Measurements from ENCODE around the gene ODC1. TPM values are rescaled to one million over a fixed set of nuclear protein-coding genes. Genes with fewer than 3 reads are reported as not detected.
"Not testable (repeated sequence)": the region's sequence is repeated elsewhere in the genome, so short reads cannot be mapped to it uniquely, and the experiment has no call there.

Gene ODC1
- total RNA-seq, 4 donors from 2014 or later: 16.5 to 76.6 (median 40.8) TPM

DNA sequence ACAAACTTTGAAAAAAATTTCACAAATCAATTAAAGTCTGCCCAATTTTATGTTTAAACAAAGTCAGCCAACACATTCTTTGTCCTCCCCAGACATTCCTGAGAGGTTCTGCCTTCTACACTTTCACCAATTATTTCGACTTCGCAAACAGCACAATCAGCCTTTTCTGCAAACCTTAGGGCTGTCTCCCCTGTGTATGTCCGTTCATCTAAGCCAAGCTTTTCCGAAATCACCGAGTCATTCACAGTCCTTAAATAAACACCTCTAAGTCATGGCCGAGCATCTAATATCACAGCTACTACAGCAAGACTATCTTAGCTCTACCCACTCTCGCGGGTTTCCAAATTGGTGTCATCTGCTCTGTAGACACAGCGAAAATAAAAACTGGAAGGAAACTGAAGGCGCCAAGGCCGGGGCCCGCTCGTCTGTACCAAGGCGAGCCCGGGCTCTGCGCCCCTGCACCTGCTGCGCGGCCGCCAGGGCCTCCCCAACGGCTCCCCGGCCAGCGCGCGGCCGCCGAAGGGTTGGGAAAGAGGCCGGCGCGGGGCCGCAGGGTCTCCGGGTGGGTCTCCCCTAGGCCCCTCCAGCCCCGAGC is 730 bp downstream of the ODC1 start:
- TF ChIP-seq, protein P1, sequence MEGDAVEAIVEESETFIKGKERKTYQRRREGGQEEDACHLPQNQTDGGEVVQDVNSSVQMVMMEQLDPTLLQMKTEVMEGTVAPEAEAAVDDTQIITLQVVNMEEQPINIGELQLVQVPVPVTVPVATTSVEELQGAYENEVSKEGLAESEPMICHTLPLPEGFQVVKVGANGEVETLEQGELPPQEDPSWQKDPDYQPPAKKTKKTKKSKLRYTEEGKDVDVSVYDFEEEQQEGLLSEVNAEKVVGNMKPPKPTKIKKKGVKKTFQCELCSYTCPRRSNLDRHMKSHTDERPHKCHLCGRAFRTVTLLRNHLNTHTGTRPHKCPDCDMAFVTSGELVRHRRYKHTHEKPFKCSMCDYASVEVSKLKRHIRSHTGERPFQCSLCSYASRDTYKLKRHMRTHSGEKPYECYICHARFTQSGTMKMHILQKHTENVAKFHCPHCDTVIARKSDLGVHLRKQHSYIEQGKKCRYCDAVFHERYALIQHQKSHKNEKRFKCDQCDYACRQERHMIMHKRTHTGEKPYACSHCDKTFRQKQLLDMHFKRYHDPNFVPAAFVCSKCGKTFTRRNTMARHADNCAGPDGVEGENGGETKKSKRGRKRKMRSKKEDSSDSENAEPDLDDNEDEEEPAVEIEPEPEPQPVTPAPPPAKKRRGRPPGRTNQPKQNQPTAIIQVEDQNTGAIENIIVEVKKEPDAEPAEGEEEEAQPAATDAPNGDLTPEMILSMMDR (IDR thresholded peaks at IDR 0.05): no peak
- TF ChIP-seq EP300 (IDR thresholded peaks at IDR 0.05) (no peak), POLR2A (IDR thresholded peaks at IDR 0.05) (no peak), POLR2AphosphoS5 (IDR thresholded peaks at IDR 0.05) (no peak)
- Histone ChIP-seq H3K27me3 (no peaks in the 10 kb centered on the region), H3K4me3 (peak overlapping the region; percentile 59), H3K4me1 (peaks cover 31% of the 10 kb centered on the region), H3K9me3 (no peaks in the 10 kb centered on the region), H3K36me3 (peaks cover 21% of the 10 kb centered on the region), H3K27ac (peak overlapping the region; percentile 87)
- WGBS: 22% methylated on average over 30 of the region's 32 CpGs
- peak in 1 of 2 donors; percentile 61 for DNase-seq (ENCODE audit: low spot score in 2 of 2)

DNA sequence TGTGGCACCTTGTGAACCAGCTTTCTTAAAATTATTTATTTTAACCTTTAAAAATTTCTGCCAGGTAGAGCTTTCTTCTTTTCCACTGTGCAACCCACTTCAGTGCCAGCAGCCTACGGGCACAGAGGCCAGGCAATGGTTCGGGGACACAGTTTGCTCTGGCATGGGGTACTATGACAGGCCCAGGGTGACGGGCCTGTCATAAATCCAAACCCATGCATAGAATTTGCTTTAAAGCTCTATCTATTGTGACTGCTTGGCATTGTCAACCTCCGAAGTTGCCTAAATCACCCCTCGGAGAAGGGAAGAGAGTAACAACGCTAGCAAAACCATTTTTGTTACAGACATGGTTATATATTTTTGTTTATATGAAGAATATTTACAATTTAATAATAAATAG is 1.5 kb downstream of the ODC1 start:
- H3K27me3 ChIP-seq: no peaks in the 10 kb centered on the region
- no peak for TF ChIP-seq POLR2AphosphoS5 (IDR thresholded peaks at IDR 0.05)
- no peak for TF ChIP-seq POLR2A (IDR thresholded peaks at IDR 0.05)
- TF ChIP-seq, protein P1 (IDR thresholded peaks at IDR 0.05): no peak
- 91% methylated on average over 6 of the region's 6 CpGs for WGBS
- DNase-seq (ENCODE audit: low spot score in 2 of 2): no peak
- H3K9me3 ChIP-seq: no peaks in the 10 kb centered on the region
- H3K27ac ChIP-seq: no peak overlapping the region
- peaks cover 25% of the 10 kb centered on the region for H3K4me1 ChIP-seq
- peaks cover 29% of the 10 kb centered on the region for H3K36me3 ChIP-seq
- H3K4me3 ChIP-seq: no peak overlapping the region

DNA sequence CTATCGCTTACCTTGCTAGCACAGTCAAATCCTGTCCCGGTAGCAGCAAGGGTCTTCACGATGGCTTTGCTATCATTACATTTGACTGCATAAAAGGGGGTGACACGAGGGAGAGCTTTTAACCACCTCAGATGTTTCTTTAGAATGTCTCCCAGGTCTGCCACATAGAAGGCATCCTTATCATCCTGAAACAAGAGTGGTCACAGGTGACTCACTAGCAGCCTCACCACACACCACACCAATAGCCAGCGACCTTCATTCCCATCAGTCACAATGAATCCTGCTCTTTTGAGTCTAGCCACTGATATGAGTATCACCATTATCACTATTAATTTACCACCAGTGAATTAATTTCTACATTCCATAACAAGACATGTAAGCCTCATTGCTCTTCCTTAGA is 3.7 kb downstream of the ODC1 start:
- Histone ChIP-seq H3K27ac (no peak overlapping the region), H3K9me3 (no peaks in the 10 kb centered on the region), H3K4me3 (no peak overlapping the region), H3K4me1 (peaks cover 23% of the 10 kb centered on the region), H3K36me3 (peaks cover 47% of the 10 kb centered on the region), H3K27me3 (no peaks in the 10 kb centered on the region)
- DNase-seq (ENCODE audit: low spot score in 2 of 2): no peak
- 93% methylated on average over 5 of the region's 5 CpGs for WGBS
- no peak for TF ChIP-seq POLR2AphosphoS5 (IDR thresholded peaks at IDR 0.05)
- TF ChIP-seq EP300 (IDR thresholded peaks at IDR 0.05): no peak
- TF ChIP-seq POLR2A (IDR thresholded peaks at IDR 0.05): no peak
- TF ChIP-seq, protein P1 (IDR thresholded peaks at IDR 0.05): no peak

DNA sequence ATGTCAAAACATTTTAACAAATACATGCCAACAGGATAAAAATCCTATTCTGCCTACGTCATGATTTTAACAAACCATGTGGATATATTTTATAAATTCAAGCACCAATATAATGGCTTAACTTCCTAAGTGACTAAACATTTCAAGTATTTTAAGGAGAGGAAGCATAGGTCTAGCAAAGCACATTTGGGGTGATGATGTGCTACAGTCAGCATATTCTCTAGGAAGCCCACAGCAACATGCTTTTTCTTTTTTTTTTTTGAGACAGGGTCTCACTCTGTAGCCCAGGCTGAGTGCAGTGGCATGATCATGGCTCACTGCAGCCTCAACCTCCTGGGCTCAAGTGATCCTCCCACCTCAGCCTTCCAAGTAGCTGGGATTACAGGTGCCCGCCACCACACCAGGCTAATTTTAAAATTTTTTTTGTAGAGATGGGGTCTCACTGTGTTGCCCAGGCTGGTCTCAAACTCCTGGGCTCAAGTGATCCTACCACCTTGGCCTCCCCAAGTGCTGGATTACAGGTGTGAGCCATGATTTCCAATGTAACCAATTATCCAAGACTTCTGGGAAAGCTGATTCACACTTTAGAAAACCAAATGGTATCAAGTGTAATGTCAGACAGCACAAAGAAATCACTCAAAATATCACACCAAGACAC is 5.5 kb downstream of the ODC1 start:
- H3K27me3 ChIP-seq; H3K27ac ChIP-seq; H3K9me3 ChIP-seq; H3K4me3 ChIP-seq; DNase-seq (ENCODE audit: low spot score in 2 of 2): not testable (repeated sequence)
- Histone ChIP-seq H3K36me3 (peaks cover 47% of the 10 kb centered on the region), H3K4me1 (peaks cover 10% of the 10 kb centered on the region)
- 85% methylated on average over 2 of the region's 2 CpGs for WGBS

DNA sequence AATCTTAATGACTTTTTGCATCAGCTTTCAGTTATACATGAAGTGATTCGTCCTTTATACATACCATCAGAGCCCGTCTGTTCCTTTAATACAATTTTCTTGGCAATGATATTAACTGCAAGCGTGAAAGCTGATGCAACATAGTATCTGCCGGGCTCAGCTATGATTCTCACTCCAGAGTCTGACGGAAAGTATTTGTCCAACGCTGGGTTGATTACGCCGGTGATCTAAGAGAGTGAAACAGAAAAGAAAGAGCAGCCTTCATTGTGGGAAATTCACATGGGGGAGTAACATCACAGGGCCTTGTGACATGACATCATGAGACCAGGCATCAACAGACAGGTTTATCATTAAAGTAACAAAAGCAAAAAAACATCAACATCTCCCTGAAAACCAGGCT is 6.2 kb downstream of the ODC1 start:
- Histone ChIP-seq H3K9me3 (no peaks in the 10 kb centered on the region), H3K36me3 (peaks cover 47% of the 10 kb centered on the region), H3K4me3 (no peak overlapping the region), H3K27me3 (no peaks in the 10 kb centered on the region), H3K4me1 (peaks cover 4% of the 10 kb centered on the region), H3K27ac (no peak overlapping the region)
- TF ChIP-seq, protein P1 (IDR thresholded peaks at IDR 0.05): no peak
- TF ChIP-seq EP300 (IDR thresholded peaks at IDR 0.05) (no peak), POLR2A (IDR thresholded peaks at IDR 0.05) (no peak), POLR2AphosphoS5 (IDR thresholded peaks at IDR 0.05) (no peak)
- no peak for DNase-seq (ENCODE audit: low spot score in 2 of 2)
- 90% methylated on average over 8 of the region's 8 CpGs for WGBS
